Central memory CD4-positive, alpha-beta T cell (primary cell): Measurements from ENCODE around the gene TPSD1.
"Not testable (repeated sequence)": the region's sequence is repeated elsewhere in the genome, so short reads cannot be mapped to it uniquely, and the experiment has no call there.

ENCODE experiments used
- DNase-seq: peaks from one replicate; pipeline ENCODE4 v3.0.0; 2022

The TPSD1 gene

GRCh38 chr16:1263591-1264344, 7.9 kb downstream of the TPSD1 start:
- no peak for DNase-seq

- no peak for DNase-seq
Measured at GRCh38 chr16:1264345-1265089, 8.6 kb downstream of the TPSD1 start.

GRCh38 chr16:1265090-1265630, 9.3 kb downstream of the TPSD1 start:
- DNase-seq: no peak

GRCh38 chr16:1265826-1266225, 10.0 kb downstream of the TPSD1 start:
- DNase-seq: no peak

GRCh38 chr16:1269418-1269817, 13.5 kb downstream of the TPSD1 start:
- not testable (repeated sequence) for DNase-seq

GRCh38 chr16:1271380-1271723, 15.5 kb downstream of the TPSD1 start:
- DNase-seq: no peak

- DNase-seq: not testable (repeated sequence)
Measured at GRCh38 chr16:1271724-1272413, 16.0 kb downstream of the TPSD1 start.

GRCh38 chr16:1272453-1273198, 16.8 kb downstream of the TPSD1 start:
- no peak for DNase-seq

- DNase-seq: no peak
Measured at GRCh38 chr16:1273816-1274215, 17.9 kb downstream of the TPSD1 start.

GRCh38 chr16:1274767-1275166, 18.9 kb downstream of the TPSD1 start:
- DNase-seq: no peak

- no peak for DNase-seq
Measured at GRCh38 chr16:1275791-1276579, 20.1 kb downstream of the TPSD1 start.

GRCh38 chr16:1276580-1276878, 20.7 kb downstream of the TPSD1 start:
- no peak for DNase-seq

- no peak for DNase-seq
Measured at GRCh38 chr16:1277151-1277598, 21.3 kb downstream of the TPSD1 start.

GRCh38 chr16:1277617-1278282, 21.9 kb downstream of the TPSD1 start:
- DNase-seq: no peak

GRCh38 chr16:1278477-1278876, 22.6 kb downstream of the TPSD1 start:
- DNase-seq: no peak

GRCh38 chr16:1279081-1279944, 23.4 kb downstream of the TPSD1 start:
- DNase-seq: no peak

- no peak for DNase-seq
Measured at GRCh38 chr16:1279945-1280589, 24.2 kb downstream of the TPSD1 start.

GRCh38 chr16:1280783-1281182, 24.9 kb downstream of the TPSD1 start:
- no peak for DNase-seq

GRCh38 chr16:1281517-1281916, 25.6 kb downstream of the TPSD1 start:
- no peak for DNase-seq
